Muscle layer of colon (tissue), 2 donors: ENCODE results near the gene TLL2.
A peak's percentile ranks its signal among the peaks of the same experiment; 100 is the strongest.

Source experiments
- H3K27ac ChIP-seq: one replicate; pipeline ENCODE4 v1.7.0; 2013; ENCODE audit warnings: low read depth, mild to moderate bottlenecking, low read length, moderate library complexity
- H3K27me3 ChIP-seq, 2 donors: one replicate each; pipeline ENCODE4 v1.7.0; 2013; ENCODE audit warnings: low read length in 2 of 2, mild to moderate bottlenecking in 2 of 2; ENCODE audit not compliant: insufficient read depth in 2 of 2, control insufficient read depth in 1 of 2
- H3K36me3 ChIP-seq: one replicate; pipeline ENCODE4 v1.7.0; 2013; ENCODE audit warnings: mild to moderate bottlenecking, low read length; ENCODE audit not compliant: insufficient read depth
- H3K4me1 ChIP-seq: one replicate; pipeline ENCODE4 v1.7.0; 2013; ENCODE audit warnings: mild to moderate bottlenecking, low read length; ENCODE audit not compliant: insufficient read depth
- H3K4me3 ChIP-seq, 2 donors: one replicate each; pipeline ENCODE4 v1.7.0; 2013; ENCODE audit warnings: low read length in 2 of 2, low read depth in 1 of 2, mild to moderate bottlenecking in 1 of 2, moderate library complexity in 1 of 2
- H3K9ac ChIP-seq: one replicate; pipeline ENCODE4 v1.7.0; 2013; ENCODE audit warnings: low read length
- H3K9me3 ChIP-seq: one replicate; pipeline ENCODE4 v1.7.0; 2013; ENCODE audit warnings: mild to moderate bottlenecking, low read length
- donor health status: abdominal sarcoma.
- donor health status: Adenocarcinoma of cecum.

TLL2 gene

DNA sequence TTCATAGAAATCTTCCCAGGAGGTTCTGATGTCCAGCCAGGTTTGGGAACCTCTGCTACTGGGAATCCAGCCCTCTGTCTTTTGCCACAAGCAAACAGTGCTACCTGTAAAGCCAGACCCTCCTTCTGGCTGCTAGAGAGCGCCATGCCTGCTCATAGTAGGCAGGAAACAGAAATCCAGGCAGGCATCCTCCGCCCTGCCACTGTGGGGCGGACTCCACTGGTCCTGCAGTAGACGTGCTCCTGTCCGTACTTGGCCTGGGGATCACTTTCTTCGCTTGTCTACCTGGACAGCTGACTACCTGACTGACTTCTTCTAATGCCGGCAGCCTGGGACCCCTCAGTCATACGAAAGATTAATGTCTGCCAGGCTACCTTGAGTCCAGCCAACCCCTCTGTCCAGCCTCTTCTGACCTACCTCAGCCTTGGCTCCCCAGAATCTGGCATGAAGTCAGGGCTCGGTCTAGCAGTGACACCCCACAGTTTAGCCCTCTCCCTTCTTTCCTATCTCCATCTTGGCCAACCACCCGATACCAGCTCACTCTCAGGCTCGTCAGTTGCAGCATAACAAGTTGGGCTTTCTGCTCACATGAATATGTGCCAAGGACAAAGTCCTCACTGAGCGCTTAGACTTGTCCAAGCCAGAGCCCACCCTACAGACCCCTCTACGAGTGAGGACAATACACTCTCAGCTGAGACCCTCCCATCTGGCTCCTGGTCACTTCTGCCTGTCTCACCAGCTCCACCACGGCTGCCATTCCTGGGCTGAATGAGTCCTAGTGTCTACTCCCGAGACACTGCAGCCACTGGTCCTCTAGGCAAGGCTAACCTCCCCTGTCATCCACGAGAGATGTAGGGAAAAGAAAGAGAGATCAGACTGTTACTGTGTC is 111.1 kb downstream of the TLL2 start:
- Histone ChIP-seq H3K27ac (no peak overlapping the region), H3K4me1 (no peaks in the 10 kb centered on the region), H3K27me3 (no peaks in the 10 kb centered on the region), H3K4me3 (no peak overlapping the region), H3K36me3 (no peaks in the 10 kb centered on the region), H3K9ac (no peak overlapping the region), H3K9me3 (no peaks in the 10 kb centered on the region)

DNA sequence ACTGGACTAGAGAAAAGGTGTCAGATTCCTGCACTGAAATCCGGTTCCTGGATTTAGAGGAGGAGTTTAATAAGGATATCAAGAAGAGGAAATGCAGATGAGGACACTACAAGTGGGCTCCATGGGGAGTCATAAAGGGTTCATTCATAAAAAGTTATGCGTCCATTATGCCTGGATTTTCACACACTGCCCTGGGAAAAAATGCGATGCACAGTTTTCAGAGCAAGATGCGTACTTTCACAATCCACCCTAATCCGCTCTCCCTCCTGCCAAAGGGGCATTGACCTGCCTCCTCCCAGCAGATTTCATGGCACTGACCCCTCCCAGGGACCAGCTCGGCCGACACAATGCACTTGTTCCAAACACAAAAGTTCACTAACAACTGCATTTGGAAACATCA is 112.7 kb downstream of the TLL2 start:
- no peak overlapping the region for H3K9ac ChIP-seq
- no peaks in the 10 kb centered on the region for H3K36me3 ChIP-seq
- H3K9me3 ChIP-seq = no peaks in the 10 kb centered on the region
- peaks cover 0 to 5% of the 10 kb centered on the region in 2 donors for H3K27me3 ChIP-seq
- H3K27ac ChIP-seq = no peak overlapping the region
- peaks cover 3% of the 10 kb centered on the region for H3K4me1 ChIP-seq
- H3K4me3 ChIP-seq = no peak overlapping the region

DNA sequence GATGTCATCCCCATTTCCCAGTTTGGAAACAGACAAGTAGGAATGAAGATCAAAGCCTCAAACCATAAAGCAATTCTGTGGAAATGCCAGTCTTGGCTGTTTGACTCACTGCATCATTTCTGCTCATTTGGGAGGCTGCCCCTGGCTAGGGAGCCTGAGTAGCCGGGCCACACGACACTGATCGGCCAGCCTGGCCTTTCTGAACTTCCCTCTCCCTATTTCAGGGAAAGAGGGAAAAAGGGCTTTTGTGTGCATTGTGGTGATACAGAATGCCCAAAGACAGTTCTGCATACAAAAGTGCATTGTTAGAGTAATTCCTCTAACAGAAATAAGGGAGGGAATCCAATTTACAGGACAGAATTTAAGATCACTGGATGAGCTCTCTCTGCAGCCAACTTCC is 113.3 kb downstream of the TLL2 start:
- H3K27me3 ChIP-seq = peaks cover 0 to 5% of the 10 kb centered on the region in 2 donors
- no peak overlapping the region for H3K9ac ChIP-seq
- no peaks in the 10 kb centered on the region for H3K36me3 ChIP-seq
- no peak overlapping the region for H3K4me3 ChIP-seq
- no peaks in the 10 kb centered on the region for H3K9me3 ChIP-seq
- H3K4me1 ChIP-seq = peaks cover 3% of the 10 kb centered on the region
- H3K27ac ChIP-seq = no peak overlapping the region

DNA sequence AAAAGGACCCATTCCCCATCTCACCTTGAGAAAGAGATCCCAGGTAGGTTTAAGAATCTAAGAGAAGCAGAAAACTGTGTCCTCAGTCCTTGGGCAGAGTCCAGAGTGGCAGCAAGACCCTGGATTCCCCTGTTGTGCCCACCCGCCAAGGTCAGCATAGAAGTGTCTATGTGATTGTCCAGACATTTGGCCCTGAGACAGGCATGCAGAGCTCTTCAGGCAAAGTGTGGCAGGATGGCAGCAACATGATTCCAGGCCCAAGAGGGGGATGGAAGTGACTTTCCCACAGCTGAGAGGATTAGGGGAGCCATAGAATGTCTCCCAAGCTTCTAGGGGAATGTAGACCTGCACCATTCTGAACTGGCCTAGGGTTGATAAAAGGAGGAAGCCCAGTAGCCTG is 115.8 kb downstream of the TLL2 start:
- no peak overlapping the region for H3K9ac ChIP-seq

DNA sequence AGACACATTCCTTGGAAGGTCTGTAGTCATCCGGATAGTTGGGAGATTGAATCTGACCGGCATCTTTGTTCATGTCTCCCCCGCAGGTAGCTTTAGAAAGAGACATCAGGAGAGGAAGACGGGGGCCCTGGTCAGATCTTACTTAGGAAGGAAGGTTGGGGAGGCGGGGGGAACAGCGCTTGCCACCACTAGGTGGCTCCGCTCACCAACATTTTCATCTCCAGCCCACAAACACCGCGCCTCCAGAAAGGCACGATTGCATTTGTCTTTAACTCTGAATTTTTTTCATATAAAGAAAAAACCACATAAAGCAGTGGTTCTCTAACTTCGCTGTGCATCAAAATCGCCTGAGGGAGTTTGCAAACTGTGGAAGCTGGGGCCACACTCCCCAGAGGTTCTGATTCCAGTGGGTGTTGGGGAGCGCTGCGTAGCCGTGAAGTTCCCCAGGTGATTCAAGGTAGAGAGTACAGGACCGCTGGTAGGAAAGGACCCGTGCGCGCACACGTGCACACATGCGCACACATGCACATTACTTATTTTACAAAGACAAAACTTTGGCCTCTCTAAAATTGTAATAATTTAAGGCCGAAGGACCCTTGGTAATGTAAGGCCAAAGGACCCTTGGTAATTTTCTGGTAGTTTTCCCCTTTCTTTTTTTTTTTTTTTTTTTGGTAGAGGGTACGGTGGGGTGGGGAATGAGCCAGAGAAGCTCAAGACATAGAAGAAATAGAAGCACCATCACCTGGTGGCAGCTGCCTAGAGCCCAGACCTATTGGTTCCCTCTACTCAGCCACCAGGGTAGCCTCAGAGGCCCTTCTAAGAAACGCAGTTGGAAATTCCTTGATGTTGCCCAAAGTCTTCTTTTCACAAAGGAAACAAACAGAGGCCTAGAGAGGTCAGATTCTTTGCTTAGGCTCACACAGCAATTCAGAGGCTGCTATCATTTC is 117.5 kb downstream of the TLL2 start:
- Histone ChIP-seq H3K27me3 (peaks cover 0 to 5% of the 10 kb centered on the region in 2 donors), H3K4me1 (peaks cover 10% of the 10 kb centered on the region), H3K27ac (no peak overlapping the region), H3K4me3 (no peak overlapping the region), H3K9ac (no peak overlapping the region), H3K9me3 (no peaks in the 10 kb centered on the region), H3K36me3 (no peaks in the 10 kb centered on the region)

More for the DNA sequence above, 115.8 kb downstream of the TLL2 start:
- H3K36me3 ChIP-seq = no peaks in the 10 kb centered on the region
- H3K27ac ChIP-seq = no peak overlapping the region
- H3K27me3 ChIP-seq = peaks cover 0 to 5% of the 10 kb centered on the region in 2 donors
- H3K9me3 ChIP-seq = no peaks in the 10 kb centered on the region
- H3K4me1 ChIP-seq = peaks cover 3% of the 10 kb centered on the region
- no peak overlapping the region for H3K4me3 ChIP-seq

DNA sequence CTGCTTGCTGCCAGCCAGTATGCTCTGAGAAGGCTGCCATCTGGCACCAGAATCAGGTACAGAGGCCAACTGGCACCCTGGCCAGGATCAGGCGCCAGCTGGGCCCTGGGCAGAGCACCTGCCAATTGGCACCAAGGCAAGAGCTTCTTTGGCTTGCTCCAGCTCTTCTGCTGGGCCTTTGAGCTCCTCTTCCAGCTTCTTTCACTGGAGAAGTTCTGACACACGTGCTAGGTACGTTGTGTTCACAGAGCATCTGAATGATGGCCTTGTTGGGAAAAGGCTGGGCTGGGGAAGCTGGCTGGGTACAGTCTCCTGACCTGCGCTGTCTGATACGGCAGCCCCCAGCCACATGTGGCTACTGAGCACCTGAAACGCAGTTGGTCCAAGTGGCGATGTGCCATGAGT is 123.3 kb downstream of the TLL2 start:
- H3K4me1 ChIP-seq = peaks cover 29% of the 10 kb centered on the region
- H3K27ac ChIP-seq = peak overlapping the region; percentile 13
- no peak overlapping the region for H3K4me3 ChIP-seq
- no peak overlapping the region for H3K9ac ChIP-seq
- H3K27me3 ChIP-seq = no peaks in the 10 kb centered on the region
- H3K36me3 ChIP-seq = no peaks in the 10 kb centered on the region
- no peaks in the 10 kb centered on the region for H3K9me3 ChIP-seq

DNA sequence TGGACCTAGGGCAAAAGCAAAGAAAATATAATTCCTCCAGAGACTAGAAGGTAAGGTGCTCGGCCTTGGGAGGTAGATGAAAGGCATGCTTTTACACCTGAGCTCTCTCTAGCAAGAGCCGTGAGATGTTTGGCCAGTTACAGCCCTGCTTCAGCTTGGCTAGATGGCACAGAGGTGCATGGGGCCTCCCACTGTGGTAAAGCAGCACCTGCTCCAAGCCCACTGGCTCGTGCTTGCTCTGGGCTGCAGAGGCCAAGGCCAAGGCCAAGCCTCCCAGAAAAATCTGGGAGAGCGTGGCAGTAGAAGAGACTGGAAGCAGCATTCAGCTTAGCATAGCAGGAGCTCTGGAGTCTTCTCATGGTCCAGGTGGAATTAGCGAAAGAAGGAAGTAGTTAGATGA is 123.9 kb downstream of the TLL2 start:
- Histone ChIP-seq H3K9me3 (no peaks in the 10 kb centered on the region), H3K27ac (peak overlapping the region; percentile 40), H3K9ac (no peak overlapping the region), H3K36me3 (no peaks in the 10 kb centered on the region), H3K27me3 (no peaks in the 10 kb centered on the region), H3K4me3 (no peak overlapping the region), H3K4me1 (peaks cover 29% of the 10 kb centered on the region)

DNA sequence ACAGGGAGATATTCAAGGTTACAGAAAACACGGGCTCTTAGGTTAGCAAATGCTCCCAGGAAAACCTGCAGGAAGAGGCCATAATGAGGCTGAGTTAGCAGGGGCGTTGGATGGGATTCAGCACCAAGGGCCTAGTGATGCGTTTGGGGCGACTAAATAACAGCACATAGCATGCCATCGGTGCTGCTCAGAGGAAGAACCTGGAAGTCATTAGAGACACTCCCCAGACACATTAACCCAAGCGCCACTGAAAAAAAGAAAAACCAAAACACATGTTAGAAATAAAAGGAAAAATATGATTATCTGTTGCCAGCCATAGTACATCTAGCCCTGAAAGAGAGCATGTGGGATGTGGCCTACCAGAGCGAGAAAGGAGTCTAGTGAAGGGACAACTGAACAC is 126.1 kb downstream of the TLL2 start:
- Histone ChIP-seq H3K36me3 (no peaks in the 10 kb centered on the region), H3K27ac (no peak overlapping the region), H3K4me1 (peaks cover 29% of the 10 kb centered on the region), H3K4me3 (no peak overlapping the region), H3K27me3 (no peaks in the 10 kb centered on the region), H3K9ac (no peak overlapping the region), H3K9me3 (no peaks in the 10 kb centered on the region)

DNA sequence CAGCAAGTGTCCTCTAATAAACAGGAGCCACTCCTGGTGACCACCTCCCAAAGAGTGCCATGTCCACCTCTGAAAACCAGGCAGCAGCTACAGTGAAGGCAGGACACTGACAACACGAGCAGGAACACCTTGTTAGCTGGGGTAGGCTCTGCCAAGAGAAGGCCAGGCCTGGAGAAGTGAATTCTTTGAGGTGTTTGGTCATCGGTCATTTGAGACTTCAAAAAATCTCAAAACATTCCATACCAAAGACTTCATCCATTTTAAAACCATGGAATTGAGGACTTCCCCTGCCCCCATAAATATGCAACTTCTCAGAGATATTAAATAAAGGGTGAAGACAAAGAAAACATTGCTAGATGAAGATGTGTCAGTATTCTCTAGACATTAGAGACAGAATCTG is 126.6 kb downstream of the TLL2 start:
- peaks cover 29% of the 10 kb centered on the region for H3K4me1 ChIP-seq
- H3K9me3 ChIP-seq = no peaks in the 10 kb centered on the region
- no peak overlapping the region for H3K27ac ChIP-seq
- H3K4me3 ChIP-seq = no peak overlapping the region
- no peak overlapping the region for H3K9ac ChIP-seq
- no peaks in the 10 kb centered on the region for H3K36me3 ChIP-seq
- no peaks in the 10 kb centered on the region for H3K27me3 ChIP-seq

DNA sequence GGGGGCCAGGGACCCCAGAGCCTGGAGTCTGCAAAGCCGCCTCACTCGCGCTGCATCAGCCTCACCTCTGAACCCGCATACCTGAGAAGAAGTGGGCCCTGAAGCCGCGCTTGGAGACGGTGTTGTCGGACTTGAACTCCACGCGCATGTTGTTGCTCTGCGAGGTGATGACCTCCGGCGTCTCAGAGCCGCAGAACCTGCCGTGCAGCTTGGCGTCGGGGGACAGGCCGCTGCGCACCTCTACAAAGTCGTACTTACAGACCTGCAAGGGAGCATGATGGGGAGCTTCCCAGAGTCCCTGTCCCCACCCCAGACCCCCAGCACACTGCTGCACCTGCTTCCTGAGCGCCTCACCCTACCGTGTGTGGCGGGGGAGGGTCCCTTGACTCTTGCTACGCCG is 129.2 kb downstream of the TLL2 start:
- Histone ChIP-seq H3K27ac (no peak overlapping the region), H3K4me3 (no peak overlapping the region), H3K9ac (no peak overlapping the region), H3K4me1 (peaks cover 19% of the 10 kb centered on the region), H3K36me3 (no peaks in the 10 kb centered on the region), H3K9me3 (no peaks in the 10 kb centered on the region), H3K27me3 (no peaks in the 10 kb centered on the region)

DNA sequence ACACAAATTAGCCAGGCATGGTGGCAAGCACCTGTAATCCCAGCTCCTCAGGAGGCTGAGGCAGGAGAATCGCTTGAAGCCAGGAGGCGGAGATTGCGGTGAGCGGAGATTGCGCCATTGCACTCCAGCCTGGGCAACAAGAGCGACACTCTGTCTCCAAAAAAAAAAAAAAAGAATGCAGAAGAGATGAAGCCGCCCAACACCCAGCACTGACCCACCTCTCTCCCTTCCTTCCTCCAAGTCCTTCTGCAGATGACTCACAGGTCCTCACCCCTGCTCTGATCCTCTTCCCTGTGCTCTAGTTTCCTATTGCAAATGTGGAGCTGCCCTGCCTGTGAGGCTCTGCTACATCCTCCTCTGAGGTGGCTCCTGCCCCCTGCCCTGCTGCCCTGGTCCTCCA is 132.9 kb downstream of the TLL2 start:
- peaks cover 42% of the 10 kb centered on the region for H3K4me1 ChIP-seq
- H3K9ac ChIP-seq = no peak overlapping the region
- no peak overlapping the region for H3K4me3 ChIP-seq
- H3K27ac ChIP-seq = no peak overlapping the region
- H3K9me3 ChIP-seq = no peaks in the 10 kb centered on the region
- no peaks in the 10 kb centered on the region for H3K36me3 ChIP-seq
- no peaks in the 10 kb centered on the region for H3K27me3 ChIP-seq
